IMR-90 (cell line): ENCODE measurements around the gene SLC28A2. TPM values are rescaled to one million over a fixed set of nuclear protein-coding genes. Genes with fewer than 3 reads are reported as not detected.

ENCODE experiments used
- ATAC-seq: fragments of 200-7000 bp; cut with Tn5 transposase; 2 replicates; pipeline ENCODE4 v1.9.1; 2020; ENCODE audit warnings: low read depth, mild to moderate bottlenecking, moderate library complexity
- BruUV-seq: library from RNA; stranded (reverse); fragments of 400-500 nt; replicated peaks from 2 replicates; lab custom pipeline; 2021; lab: Mats Ljungman, UMichigan
- CTCF ChIA-PET: fragments of 300-600 bp; formaldehyde crosslinking; extraction: SDS; loops from one replicate; lab custom pipeline; 2021; ENCODE audit warnings: antibody characterized with exemption; lab: Yijun Ruan, JAX
- POLR2A ChIA-PET: fragments of 300-600 bp; sonication (Branson Sonifier 250); formaldehyde crosslinking; loops from one replicate; lab custom pipeline; 2022; ENCODE audit warnings: antibody characterized with exemption; ENCODE audit not compliant: unreplicated experiment; lab: Charles Lee
- DNase-seq: peaks from one replicate; pipeline ENCODE4 v3.0.0; 2013
- H2AFZ ChIP-seq: replicated peaks from 2 replicates; pipeline ENCODE3; 2013; ENCODE audit warnings: low read length, mild to moderate bottlenecking; ENCODE audit not compliant: poor library complexity
- H2AK5ac ChIP-seq: 2 replicates; pipeline ENCODE4 v1.6.1; 2013; ENCODE audit warnings: low read depth, low read length, inconsistent platforms
- H2AK9ac ChIP-seq: replicated peaks from 2 replicates; pipeline ENCODE3; 2013; ENCODE audit warnings: mild to moderate bottlenecking, low read depth, low read length, moderate library complexity; ENCODE audit not compliant: poor library complexity
- H2BK120ac ChIP-seq: 2 replicates; pipeline ENCODE4 v1.6.1; 2013; ENCODE audit warnings: low read depth, low read length, inconsistent platforms
- H2BK15ac ChIP-seq: 3 replicates; pipeline ENCODE4 v1.6.1; 2013; ENCODE audit warnings: low read depth, low read length, inconsistent platforms
- H2BK20ac ChIP-seq: 2 replicates; pipeline ENCODE4 v1.6.1; 2013; ENCODE audit warnings: low read depth, mild to moderate bottlenecking, inconsistent platforms, low read length, moderate library complexity
- H2BK5ac ChIP-seq: 2 replicates; pipeline ENCODE4 v1.6.1; 2013; ENCODE audit warnings: mild to moderate bottlenecking, low read depth, low read length, inconsistent platforms; ENCODE audit not compliant: poor library complexity, severe bottlenecking
- H3K14ac ChIP-seq: replicated peaks from 2 replicates; pipeline ENCODE4 v1.6.1; 2013; ENCODE audit warnings: low read depth, low read length, inconsistent platforms
- H3K18ac ChIP-seq: 2 replicates; pipeline ENCODE4 v1.6.1; 2013; ENCODE audit warnings: low read depth, low read length, control low read depth
- H3K23ac ChIP-seq: 2 replicates; pipeline ENCODE4 v1.6.1; 2013; ENCODE audit warnings: low read depth, low read length, inconsistent platforms
- H3K27ac ChIP-seq: 2 replicates; pipeline ENCODE4 v1.5.1; 2013; ENCODE audit warnings: mild to moderate bottlenecking, control low read depth, low read length; ENCODE audit not compliant: insufficient read depth
- H3K27me3 ChIP-seq: 2 replicates; pipeline ENCODE4 v1.6.1; 2013; ENCODE audit warnings: low read length; ENCODE audit not compliant: control insufficient read depth, insufficient read depth
- H3K36me3 ChIP-seq: 2 replicates; pipeline ENCODE4 v1.6.1; 2013; ENCODE audit warnings: low read length, mixed read lengths; ENCODE audit not compliant: control insufficient read depth, insufficient read depth
- H3K4ac ChIP-seq: 2 replicates; pipeline ENCODE4 v1.6.1; 2013; ENCODE audit warnings: low read depth, low read length, inconsistent platforms
- H3K4me1 ChIP-seq: 2 replicates; pipeline ENCODE4 v1.6.1; 2013; ENCODE audit warnings: low read length, mixed read lengths; ENCODE audit not compliant: control insufficient read depth, insufficient read depth
- H3K4me2 ChIP-seq: 2 replicates; pipeline ENCODE4 v1.6.1; 2013; ENCODE audit warnings: low read depth, mild to moderate bottlenecking, control low read depth, low read length, moderate library complexity
- H3K4me3 ChIP-seq: 2 replicates; pipeline ENCODE4 v1.5.1; 2013; ENCODE audit warnings: low read depth, mild to moderate bottlenecking, control low read depth, low read length, moderate library complexity; ENCODE audit not compliant: insufficient read depth
- H3K56ac ChIP-seq: 2 replicates; pipeline ENCODE4 v1.6.1; 2013; ENCODE audit warnings: low read length, inconsistent platforms; ENCODE audit not compliant: insufficient read depth; ENCODE audit errors: extremely low read depth
- H3K79me1 ChIP-seq, 2 experiments: 2 replicates each; pipeline ENCODE4 v1.6.1; 2013; ENCODE audit warnings: low read length in 2 of 2, inconsistent platforms in 1 of 2, low read depth in 1 of 2
- H3K9ac ChIP-seq: 2 replicates; pipeline ENCODE4 v1.6.1; 2013; ENCODE audit warnings: low read depth, low read length, control low read depth
- H3K9me1 ChIP-seq: 2 replicates; pipeline ENCODE4 v1.6.1; 2013; ENCODE audit warnings: low read length, inconsistent platforms; ENCODE audit not compliant: insufficient read depth
- H3K9me3 ChIP-seq: 2 replicates; pipeline ENCODE4 v1.6.1; 2013; ENCODE audit warnings: low read length; ENCODE audit not compliant: control insufficient read depth, insufficient read depth
- H4K20me1 ChIP-seq: 2 replicates; pipeline ENCODE4 v1.6.1; 2013; ENCODE audit warnings: low read length, inconsistent platforms; ENCODE audit not compliant: insufficient read depth
- H4K5ac ChIP-seq: 2 replicates; pipeline ENCODE4 v1.6.1; 2013; ENCODE audit warnings: mild to moderate bottlenecking, low read depth, low read length, control low read depth
- H4K8ac ChIP-seq, 2 experiments: 2 replicates each; pipeline ENCODE4 v1.6.1; 2013; ENCODE audit warnings: low read depth in 2 of 2, low read length in 2 of 2, control low read depth in 1 of 2, inconsistent platforms in 1 of 2
- H4K91ac ChIP-seq: 2 replicates; pipeline ENCODE4 v1.6.1; 2013; ENCODE audit warnings: low read depth, low read length, inconsistent platforms; ENCODE audit not compliant: insufficient read depth
- BHLHE40 ChIP-seq: fragments of 150-350 bp; IDR thresholded peaks from 2 replicates; pipeline ENCODE4 v1.6.1; 2016; ENCODE audit warnings: mild to moderate bottlenecking, low read depth, low read length
- CEBPB ChIP-seq: IDR thresholded peaks from 2 replicates; pipeline ENCODE4 v1.6.1; 2012; ENCODE audit warnings: low read depth, low read length, improper control_type of control experiment
- CHD1 ChIP-seq: IDR thresholded peaks from 2 replicates; pipeline ENCODE4 v1.6.1; 2012; ENCODE audit warnings: low read depth, low read length, improper control_type of control experiment
- FOS ChIP-seq: fragments of 150-350 bp; IDR thresholded peaks from 2 replicates; pipeline ENCODE4 v1.6.1; 2016; ENCODE audit warnings: low read depth, low read length
- MAFK ChIP-seq: IDR thresholded peaks from 2 replicates; pipeline ENCODE4 v1.6.1; 2012; ENCODE audit warnings: low read depth, low read length, improper control_type of control experiment
- MAZ ChIP-seq: IDR thresholded peaks from 2 replicates; pipeline ENCODE4 v1.6.1; 2012; ENCODE audit warnings: low read depth, mild to moderate bottlenecking, low read length, improper control_type of control experiment, moderate library complexity, borderline replicate concordance
- MXI1 ChIP-seq: IDR thresholded peaks from 2 replicates; pipeline ENCODE4 v1.6.1; 2012; ENCODE audit warnings: low read depth, mild to moderate bottlenecking, low read length, moderate library complexity, borderline replicate concordance
- NFE2L2 ChIP-seq: fragments of 150-350 bp; IDR thresholded peaks from 2 replicates; pipeline ENCODE4 v1.6.1; 2016; ENCODE audit warnings: low read depth, mild to moderate bottlenecking, low read length
- POLR2A ChIP-seq: IDR thresholded peaks from 2 replicates; pipeline ENCODE4 v1.6.1; 2012; ENCODE audit warnings: mild to moderate bottlenecking, low read depth, low read length
- RAD21 ChIP-seq: IDR thresholded peaks from 2 replicates; pipeline ENCODE4 v1.6.1; 2012; ENCODE audit warnings: low read length, improper control_type of control experiment
- RCOR1 ChIP-seq: IDR thresholded peaks from 2 replicates; pipeline ENCODE4 v1.6.1; 2012; ENCODE audit warnings: mild to moderate bottlenecking, low read length, improper control_type of control experiment; ENCODE audit not compliant: insufficient replicate concordance
- RFX5 ChIP-seq: IDR thresholded peaks from 2 replicates; pipeline ENCODE4 v1.8.0; 2012; ENCODE audit warnings: low read depth, mild to moderate bottlenecking, low read length, moderate library complexity
- SMC3 ChIP-seq: fragments of 150-350 bp; IDR thresholded peaks from 2 replicates; pipeline ENCODE4 v1.6.1; 2016; ENCODE audit warnings: low read depth, mild to moderate bottlenecking, antibody characterized with exemption, low read length, moderate library complexity
- WGBS, 2 experiments: methylation state at CpG; one replicate each; pipeline versions ENCODE4 v1.1.5 to v1.1.7; 2013; ENCODE audit warnings: missing lambda C conversion rate in 2 of 2; ENCODE audit not compliant: insufficient read length in 1 of 2; ENCODE audit errors: extremely low coverage in 2 of 2; 5-methylcytosine and 5-hydroxymethylcytosine counted together
- dilution Hi-C: fragments of 300-500 bp; cut with HindIII; formaldehyde crosslinking; loops from one replicate; pipeline ENCODE4 v1.14.3; 2018; ENCODE audit warnings: low sequenced_read_pairs; ENCODE audit not compliant: unreplicated experiment
- in situ Hi-C: fragments of 300-500 bp; cut with MboI; formaldehyde crosslinking; loops from 3 replicates; pipeline ENCODE4 v1.14.3; 2019; ENCODE audit warnings: low sequenced_read_pairs, inconsistent platforms, mixed read lengths
- intact Hi-C: fragments of 100-400 bp; cut with micrococcal nuclease; formaldehyde crosslinking; loops from 2 replicates; pipeline ENCODE4 v1.10.0; 2022
- polyA plus RNA-seq, 3 experiments: library from polyadenylated mRNA; depleted of rRNA; stranded (reverse); fragments of >200 nt; gene quantifications; 2 replicates each; pipeline ENCODE4 v1.2.3, GENCODE V29; 2012; ENCODE audit warnings: low replicate concordance in 1 of 3
- total RNA-seq: library from RNA; depleted of rRNA; stranded (reverse); fragments of >200 nt; gene quantifications from 2 replicates; pipeline ENCODE4 v1.2.3, GENCODE V29; 2012
- TF ChIP-seq, protein P1 (sequence below): conservative IDR thresholded peaks from 2 replicates; pipeline ENCODE4 v1.5.1; 2012; ENCODE audit warnings: mild to moderate bottlenecking, low read depth, low read length, improper control_type of control experiment
- TF ChIP-seq, protein P2 (sequence below): fragments of 150-350 bp; IDR thresholded peaks from 2 replicates; pipeline ENCODE4 v1.6.1; 2017; ENCODE audit warnings: mild to moderate bottlenecking, antibody characterized with exemption, low read length, low read depth
- TF ChIP-seq, protein P3 (sequence below): fragments of 150-350 bp; IDR thresholded peaks from 2 replicates; pipeline ENCODE4 v1.6.1; 2016; ENCODE audit warnings: low read depth, mild to moderate bottlenecking, low read length, moderate library complexity, borderline replicate concordance

Gene SLC28A2
- total and polyA plus RNA-seq, 2 of the 4 experiments (the other 2 are of a cell fraction), result not detected

DNA sequence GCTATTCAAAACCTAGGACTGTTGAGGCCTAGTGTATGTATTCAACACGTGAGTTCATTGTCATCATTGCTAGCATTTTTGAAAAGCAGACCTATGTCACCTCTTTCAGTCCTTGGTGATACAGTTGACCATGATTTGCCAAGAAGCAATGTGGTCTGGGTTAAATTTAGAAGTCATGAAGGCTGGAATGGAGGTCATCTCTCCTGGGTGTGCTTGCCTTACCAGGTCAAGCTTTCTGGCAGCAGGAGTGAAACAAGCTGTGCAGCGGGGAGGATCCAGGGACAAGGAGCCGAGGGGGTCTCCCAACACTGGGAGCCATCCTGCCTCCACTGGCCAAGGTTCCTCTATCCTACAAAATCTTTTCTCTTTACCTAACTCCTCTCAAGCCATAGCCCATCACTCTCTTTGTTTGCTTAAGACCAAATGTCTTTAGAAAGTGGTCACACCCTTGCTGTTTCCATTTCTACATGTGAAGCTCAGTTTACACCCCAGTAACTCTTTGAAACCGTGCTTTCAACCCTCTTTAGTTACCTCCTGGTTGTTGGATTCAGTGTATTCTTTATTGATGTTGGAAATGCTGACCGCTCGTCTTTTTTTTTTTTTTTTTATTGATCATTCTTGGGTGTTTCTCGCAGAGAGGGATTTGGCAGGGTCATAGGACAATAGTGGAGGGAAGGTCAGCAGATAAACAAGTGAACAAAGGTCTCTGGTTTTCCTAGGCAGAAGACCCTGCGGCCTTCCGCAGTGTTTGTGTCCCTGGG lies 40.0 kb downstream of the SLC28A2 start:
- no peak overlapping the region for H3K14ac ChIP-seq
- H2BK120ac ChIP-seq, result no peak overlapping the region
- no peak overlapping the region for H3K27ac ChIP-seq
- no peaks in the 10 kb centered on the region for H3K9me3 ChIP-seq
- H3K9me1 ChIP-seq, result no peaks in the 10 kb centered on the region
- H3K4me1 ChIP-seq, result no peaks in the 10 kb centered on the region
- ChIA-PET CTCF (interaction anchor here (0.5 to 1.2 kb wide), 2 partner anchors 13 to 38 kb away, joined by 3 read pairs; no protein-coding TSS in a partner anchor), POLR2A (no interaction called here)
- no peak overlapping the region for H2AK5ac ChIP-seq
- no peak overlapping the region for H3K9ac ChIP-seq
- no peak overlapping the region for H4K91ac ChIP-seq
- no peak overlapping the region for H3K56ac ChIP-seq
- dilution Hi-C loops (no loop called here), in situ Hi-C loops (no loop called here), intact Hi-C loops (no loop called here)
- no peak overlapping the region for H3K4ac ChIP-seq
- H4K20me1 ChIP-seq, result no peaks in the 10 kb centered on the region
- TF ChIP-seq SMC3 (no peak), MAZ (no peak), BHLHE40 (no peak), RCOR1 (no peak), MAFK (no peak), FOS (no peak), MXI1 (no peak), NFE2L2 (no peak), RFX5 (no peak), POLR2A (no peak), RAD21 (no peak), CHD1 (no peak), CEBPB (no peak)
- TF ChIP-seq, protein P1, sequence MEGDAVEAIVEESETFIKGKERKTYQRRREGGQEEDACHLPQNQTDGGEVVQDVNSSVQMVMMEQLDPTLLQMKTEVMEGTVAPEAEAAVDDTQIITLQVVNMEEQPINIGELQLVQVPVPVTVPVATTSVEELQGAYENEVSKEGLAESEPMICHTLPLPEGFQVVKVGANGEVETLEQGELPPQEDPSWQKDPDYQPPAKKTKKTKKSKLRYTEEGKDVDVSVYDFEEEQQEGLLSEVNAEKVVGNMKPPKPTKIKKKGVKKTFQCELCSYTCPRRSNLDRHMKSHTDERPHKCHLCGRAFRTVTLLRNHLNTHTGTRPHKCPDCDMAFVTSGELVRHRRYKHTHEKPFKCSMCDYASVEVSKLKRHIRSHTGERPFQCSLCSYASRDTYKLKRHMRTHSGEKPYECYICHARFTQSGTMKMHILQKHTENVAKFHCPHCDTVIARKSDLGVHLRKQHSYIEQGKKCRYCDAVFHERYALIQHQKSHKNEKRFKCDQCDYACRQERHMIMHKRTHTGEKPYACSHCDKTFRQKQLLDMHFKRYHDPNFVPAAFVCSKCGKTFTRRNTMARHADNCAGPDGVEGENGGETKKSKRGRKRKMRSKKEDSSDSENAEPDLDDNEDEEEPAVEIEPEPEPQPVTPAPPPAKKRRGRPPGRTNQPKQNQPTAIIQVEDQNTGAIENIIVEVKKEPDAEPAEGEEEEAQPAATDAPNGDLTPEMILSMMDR, result no peak
- TF ChIP-seq, protein P2, sequence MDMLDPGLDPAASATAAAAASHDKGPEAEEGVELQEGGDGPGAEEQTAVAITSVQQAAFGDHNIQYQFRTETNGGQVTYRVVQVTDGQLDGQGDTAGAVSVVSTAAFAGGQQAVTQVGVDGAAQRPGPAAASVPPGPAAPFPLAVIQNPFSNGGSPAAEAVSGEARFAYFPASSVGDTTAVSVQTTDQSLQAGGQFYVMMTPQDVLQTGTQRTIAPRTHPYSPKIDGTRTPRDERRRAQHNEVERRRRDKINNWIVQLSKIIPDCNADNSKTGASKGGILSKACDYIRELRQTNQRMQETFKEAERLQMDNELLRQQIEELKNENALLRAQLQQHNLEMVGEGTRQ, result no peak
- TF ChIP-seq, protein P3, sequence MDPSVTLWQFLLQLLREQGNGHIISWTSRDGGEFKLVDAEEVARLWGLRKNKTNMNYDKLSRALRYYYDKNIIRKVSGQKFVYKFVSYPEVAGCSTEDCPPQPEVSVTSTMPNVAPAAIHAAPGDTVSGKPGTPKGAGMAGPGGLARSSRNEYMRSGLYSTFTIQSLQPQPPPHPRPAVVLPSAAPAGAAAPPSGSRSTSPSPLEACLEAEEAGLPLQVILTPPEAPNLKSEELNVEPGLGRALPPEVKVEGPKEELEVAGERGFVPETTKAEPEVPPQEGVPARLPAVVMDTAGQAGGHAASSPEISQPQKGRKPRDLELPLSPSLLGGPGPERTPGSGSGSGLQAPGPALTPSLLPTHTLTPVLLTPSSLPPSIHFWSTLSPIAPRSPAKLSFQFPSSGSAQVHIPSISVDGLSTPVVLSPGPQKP, result no peak
- H3K27me3 ChIP-seq, result peaks cover 2% of the 10 kb centered on the region; the same call in 1 of the 2 replicates
- H2AFZ ChIP-seq, result no peak overlapping the region
- no peak overlapping the region for H2BK15ac ChIP-seq
- no peak overlapping the region for H2BK5ac ChIP-seq
- no TSS peak for BruUV-seq
- H3K4me2 ChIP-seq, result no peak overlapping the region
- H2BK20ac ChIP-seq, result no peak overlapping the region
- DNase-seq (no peak), ATAC-seq (no peak)
- H3K36me3 ChIP-seq, result no peaks in the 10 kb centered on the region
- no peak overlapping the region for H4K8ac ChIP-seq
- H3K23ac ChIP-seq, result no peak overlapping the region
- H3K4me3 ChIP-seq, result no peak overlapping the region
- no CpG with 5 or more reads among the region's 9 CpGs for WGBS, 2 experiments
- no peak overlapping the region for H4K5ac ChIP-seq
- H3K18ac ChIP-seq, result no peak overlapping the region
- no peak overlapping the region for H2AK9ac ChIP-seq
- H3K79me1 ChIP-seq, result no peaks in the 10 kb centered on the region
